Activated naive CD8-positive, alpha-beta T cell treated with anti-CD3 and anti-CD28 coated beads, Interleukin-2, amount 10 ng/mL, durations not matched to agents 7 days and 5 days (primary cell): ENCODE measurements around the gene CD40LG. TPM values are rescaled to one million over a fixed set of nuclear protein-coding genes. Genes with fewer than 3 reads are reported as not detected.

Experiments
- ATAC-seq: fragments of 150-1000 bp; cut with Tn5 transposase; one replicate; pipeline ENCODE4 v1.10.0; 2021; ENCODE audit warnings: low read depth, moderate library complexity
- POLR2A ChIA-PET: fragments of 350-600 bp; sonication (Branson Sonifier 250); formaldehyde crosslinking; loops from one replicate; lab custom pipeline; 2021; ENCODE audit warnings: antibody characterized with exemption; lab: Charles Lee
- DNase-seq: peaks from one replicate; pipeline ENCODE4 v3.0.0; 2021
- H3K27ac Mint-ChIP-seq: one replicate; pipeline ENCODE4 v1.8.0; 2022; ENCODE audit warnings: mild to moderate bottlenecking, mixed read lengths
- H3K27me3 Mint-ChIP-seq: one replicate; pipeline ENCODE4 v1.8.0; 2022; ENCODE audit warnings: mild to moderate bottlenecking, moderate library complexity, mixed read lengths
- H3K36me3 Mint-ChIP-seq: one replicate; pipeline ENCODE4 v1.8.0; 2021; ENCODE audit warnings: mild to moderate bottlenecking, mixed read lengths
- H3K4me1 Mint-ChIP-seq: one replicate; pipeline ENCODE4 v1.8.0; 2021; ENCODE audit warnings: mixed read lengths
- H3K4me3 Mint-ChIP-seq: one replicate; pipeline ENCODE4 v1.8.0; 2022; ENCODE audit warnings: mild to moderate bottlenecking, moderate library complexity, mixed read lengths
- H3K9me3 Mint-ChIP-seq: one replicate; pipeline ENCODE4 v1.8.0; 2021; ENCODE audit warnings: mixed read lengths
- total RNA-seq, 2 experiments: library from RNA; stranded (reverse); gene quantifications; one replicate each; pipeline ENCODE4 v1.2.3, GENCODE V29; 2021

The CD40LG gene
- total RNA-seq, 2 experiments from 2014 or later, result 2.5 to 3.7 TPM

- Mint-ChIP-seq H3K27ac (peak overlapping the region; percentile 88), H3K9me3 (peaks cover 2% of the 10 kb centered on the region), H3K4me3 (peak overlapping the region; percentile 42), H3K36me3 (peaks cover 4% of the 10 kb centered on the region), H3K4me1 (peaks cover 76% of the 10 kb centered on the region), H3K27me3 (no peaks in the 10 kb centered on the region)
- POLR2A ChIA-PET, result interaction anchor here (1.1 to 2.4 kb wide), 2 partner anchors 8 to 10 kb away, joined by 5 to 13 read pairs; no protein-coding TSS in a partner anchor
- ATAC-seq (peak; percentile 55), DNase-seq (no peak)
Observed at GRCh38 chrX:136627409-136627808, 20.5 kb upstream of the CD40LG start.

DNA sequence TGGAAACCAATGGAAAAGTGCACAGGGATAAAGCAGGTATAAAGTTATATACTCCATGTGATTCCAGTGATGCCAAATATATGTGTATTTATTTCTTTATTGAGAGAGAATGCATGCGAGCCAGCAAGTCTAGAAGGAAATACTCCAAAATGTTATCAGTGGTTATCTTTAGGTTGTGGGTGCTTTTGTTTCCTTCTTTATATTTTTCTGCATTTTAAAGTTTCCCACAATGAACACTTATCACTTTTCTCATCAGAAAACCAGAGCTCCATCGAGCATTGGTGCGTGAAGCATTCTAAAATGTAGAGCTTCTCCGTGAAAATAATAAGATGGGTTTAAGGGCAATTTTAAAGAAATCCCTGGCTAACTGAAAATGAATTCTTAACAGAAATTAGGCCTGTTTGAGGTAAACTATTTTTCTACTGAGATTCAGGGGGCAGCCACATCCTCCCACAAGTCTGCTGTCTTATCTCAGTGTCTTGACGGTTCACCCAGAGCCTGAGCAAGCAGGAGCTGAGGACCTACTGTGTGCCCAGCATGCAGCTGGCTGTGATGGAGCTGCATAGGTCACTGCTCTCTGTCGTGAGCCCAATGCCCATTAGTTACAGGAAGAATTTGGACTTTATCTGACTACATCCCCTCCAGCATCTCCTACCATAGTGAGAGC, 18.7 kb upstream of the CD40LG start:
- peak overlapping the region; percentile 95 for H3K27ac Mint-ChIP-seq
- H3K9me3 Mint-ChIP-seq, result peaks cover 2% of the 10 kb centered on the region
- peaks cover 8% of the 10 kb centered on the region for H3K36me3 Mint-ChIP-seq
- H3K4me1 Mint-ChIP-seq, result peaks cover 73% of the 10 kb centered on the region
- ATAC-seq (peak; percentile 31), DNase-seq (no peak)
- no peaks in the 10 kb centered on the region for H3K27me3 Mint-ChIP-seq
- peak overlapping the region; percentile 41 for H3K4me3 Mint-ChIP-seq
- POLR2A ChIA-PET, result interaction anchor here (0.6 to 2.0 kb wide), 3 partner anchors 9 to 493 kb away, joined by 4 to 7 read pairs (median 4); no protein-coding TSS in a partner anchor

DNA sequence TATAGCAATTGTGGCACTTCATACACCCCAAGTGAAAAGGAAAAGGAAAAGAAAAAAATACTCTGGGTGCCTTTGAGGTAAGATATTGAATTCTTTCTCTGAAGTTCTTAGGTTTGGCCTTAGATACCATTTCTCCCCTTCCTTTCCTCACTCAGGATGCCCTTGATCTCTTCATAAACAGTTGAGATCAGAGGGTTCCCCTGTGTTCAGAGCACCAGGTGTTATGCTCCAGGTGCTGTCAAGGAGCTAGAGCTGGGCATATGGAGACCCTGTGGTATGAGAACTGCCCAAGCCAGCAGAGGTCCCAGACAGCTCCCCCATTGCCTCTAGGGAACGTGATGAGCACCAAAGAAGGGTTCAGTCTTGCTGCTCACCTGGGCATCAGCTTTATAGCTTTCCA, 17.1 kb upstream of the CD40LG start:
- Mint-ChIP-seq H3K9me3 (no peaks in the 10 kb centered on the region), H3K4me1 (peaks cover 73% of the 10 kb centered on the region), H3K4me3 (peak overlapping the region; percentile 28), H3K36me3 (peaks cover 4% of the 10 kb centered on the region), H3K27me3 (no peaks in the 10 kb centered on the region), H3K27ac (peak overlapping the region; percentile 95)
- ATAC-seq, result no peak
- POLR2A ChIA-PET, result interaction anchor here (0.6 to 1.4 kb wide), 2 partner anchors 15 to 53 kb away, joined by 3 read pairs; no protein-coding TSS in a partner anchor
- DNase-seq, result no peak

DNA sequence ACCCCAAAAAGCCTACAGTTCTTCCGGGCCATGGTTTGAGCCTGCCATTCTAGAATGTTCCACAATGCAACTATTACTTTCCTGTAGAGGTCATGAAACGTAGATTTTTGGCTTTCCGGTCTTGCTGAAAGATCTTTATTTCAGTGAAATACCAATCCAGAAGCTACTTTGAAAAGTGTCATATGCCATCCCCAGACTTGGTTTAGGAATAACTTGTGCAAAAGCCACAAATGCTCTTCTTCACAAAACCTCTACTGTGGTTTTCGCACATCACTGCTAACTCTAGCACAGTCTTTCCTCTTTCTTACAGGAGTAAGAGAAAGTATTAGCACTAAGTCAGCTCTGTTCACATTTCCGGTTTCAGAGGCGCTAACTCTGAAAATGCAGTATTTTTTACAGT, 12.7 kb upstream of the CD40LG start:
- H3K36me3 Mint-ChIP-seq, result peaks cover 13% of the 10 kb centered on the region
- peaks cover 68% of the 10 kb centered on the region for H3K4me1 Mint-ChIP-seq
- peak overlapping the region; percentile 87 for H3K27ac Mint-ChIP-seq
- no peaks in the 10 kb centered on the region for H3K9me3 Mint-ChIP-seq
- H3K4me3 Mint-ChIP-seq, result peak overlapping the region; percentile 72
- no peak for DNase-seq
- POLR2A ChIA-PET, result interaction anchor here (0.6 to 2.9 kb wide), 5 partner anchors 8 to 57 kb away, joined by 3 to 13 read pairs (median 4); no protein-coding TSS in a partner anchor
- no peaks in the 10 kb centered on the region for H3K27me3 Mint-ChIP-seq
- ATAC-seq, result peak; percentile 83

- POLR2A ChIA-PET, result interaction anchor here (1.8 to 2.9 kb wide), 2 partner anchors 9 to 19 kb away, joined by 5 to 13 read pairs; no protein-coding TSS in a partner anchor
- no peak for DNase-seq
- Mint-ChIP-seq H3K27me3 (no peaks in the 10 kb centered on the region), H3K36me3 (peaks cover 13% of the 10 kb centered on the region), H3K4me1 (peaks cover 63% of the 10 kb centered on the region), H3K4me3 (peak overlapping the region; percentile 72), H3K9me3 (no peaks in the 10 kb centered on the region), H3K27ac (peak overlapping the region; percentile 87)
- ATAC-seq, result no peak
Observed at GRCh38 chrX:136636121-136636520, 11.8 kb upstream of the CD40LG start.

DNA sequence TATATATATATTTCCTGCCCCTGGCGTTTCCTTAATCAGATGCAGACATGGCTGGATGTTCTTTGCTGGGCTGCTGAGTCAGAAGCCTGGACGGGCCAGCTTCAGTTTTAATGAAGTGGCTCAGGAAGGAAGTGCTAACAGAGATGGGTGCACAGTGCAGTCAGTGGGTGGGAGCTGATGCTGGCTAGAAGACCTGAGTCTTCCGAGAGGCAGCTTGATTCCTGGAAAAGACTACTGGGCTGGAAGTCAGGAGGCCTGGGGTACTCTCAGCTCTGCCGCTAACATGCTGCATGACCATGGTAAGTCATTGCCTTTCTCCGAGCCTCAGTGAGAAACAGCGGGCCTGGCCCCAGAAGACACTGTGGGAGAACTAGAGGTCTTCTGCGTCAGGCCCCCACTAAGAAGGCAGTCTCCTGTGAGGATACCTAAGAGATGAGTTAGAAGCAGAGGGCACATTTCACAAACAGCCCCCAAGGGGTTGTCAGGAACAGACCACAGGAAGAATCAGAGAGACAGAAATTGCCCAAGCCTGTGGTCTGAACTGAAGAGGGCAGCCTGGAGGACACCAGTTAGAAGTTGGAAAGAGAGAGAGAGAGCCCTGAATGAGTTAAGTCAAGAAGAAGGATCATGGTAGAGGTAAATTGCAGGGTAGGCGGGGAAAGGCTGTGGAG, 8.3 kb upstream of the CD40LG start:
- no peak for ATAC-seq
- no peaks in the 10 kb centered on the region for H3K9me3 Mint-ChIP-seq
- H3K27me3 Mint-ChIP-seq, result no peaks in the 10 kb centered on the region
- POLR2A ChIA-PET, result interaction anchor here (0.9 kb wide), 1 partner anchor 22 kb away, joined by 4 read pairs; no protein-coding TSS in a partner anchor
- peaks cover 67% of the 10 kb centered on the region for H3K4me1 Mint-ChIP-seq
- H3K4me3 Mint-ChIP-seq, result peak overlapping the region; percentile 41
- peak overlapping the region; percentile 64 for H3K27ac Mint-ChIP-seq
- H3K36me3 Mint-ChIP-seq, result peaks cover 10% of the 10 kb centered on the region
- DNase-seq, result no peak

DNA sequence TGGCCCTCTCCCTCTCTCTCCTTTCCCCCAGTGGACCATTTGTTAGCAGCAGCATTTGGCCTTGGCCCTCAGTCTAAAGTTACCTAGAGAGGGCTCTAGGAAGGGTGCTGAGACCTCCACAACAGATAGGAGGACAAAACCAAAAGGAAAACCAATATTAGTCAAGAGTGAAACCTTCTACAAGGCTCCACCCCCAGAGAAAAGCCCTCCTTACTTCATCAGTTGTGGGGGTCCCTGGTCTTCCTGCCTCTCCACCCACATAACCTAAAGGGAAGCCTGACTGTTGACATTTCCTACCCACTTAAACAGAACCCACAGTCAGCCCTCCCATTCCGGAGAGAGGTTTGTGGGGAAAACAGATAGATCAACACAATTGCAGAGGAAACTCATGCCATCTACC, 4.7 kb upstream of the CD40LG start:
- Mint-ChIP-seq H3K36me3 (peaks cover 19% of the 10 kb centered on the region), H3K4me3 (peak overlapping the region; percentile 72), H3K27ac (peak overlapping the region; percentile 81), H3K27me3 (no peaks in the 10 kb centered on the region), H3K4me1 (peaks cover 58% of the 10 kb centered on the region), H3K9me3 (peaks cover 4% of the 10 kb centered on the region)
- POLR2A ChIA-PET, result no interaction called here
- ATAC-seq (peak; percentile 80), DNase-seq (no peak)

GRCh38 chrX:136646602-136647239, 1.2 kb upstream of the CD40LG start:
- H3K9me3 Mint-ChIP-seq, result peaks cover 4% of the 10 kb centered on the region
- H3K4me1 Mint-ChIP-seq, result peaks cover 36% of the 10 kb centered on the region
- no peak overlapping the region for H3K4me3 Mint-ChIP-seq
- no peaks in the 10 kb centered on the region for H3K27me3 Mint-ChIP-seq
- peaks cover 18% of the 10 kb centered on the region for H3K36me3 Mint-ChIP-seq
- DNase-seq (no peak), ATAC-seq (peak; percentile 41)
- H3K27ac Mint-ChIP-seq, result peak overlapping the region; percentile 21
- POLR2A ChIA-PET, result interaction anchor here (0.5 kb wide), 1 partner anchor 12 kb away, joined by 3 read pairs; no protein-coding TSS in a partner anchor

DNA sequence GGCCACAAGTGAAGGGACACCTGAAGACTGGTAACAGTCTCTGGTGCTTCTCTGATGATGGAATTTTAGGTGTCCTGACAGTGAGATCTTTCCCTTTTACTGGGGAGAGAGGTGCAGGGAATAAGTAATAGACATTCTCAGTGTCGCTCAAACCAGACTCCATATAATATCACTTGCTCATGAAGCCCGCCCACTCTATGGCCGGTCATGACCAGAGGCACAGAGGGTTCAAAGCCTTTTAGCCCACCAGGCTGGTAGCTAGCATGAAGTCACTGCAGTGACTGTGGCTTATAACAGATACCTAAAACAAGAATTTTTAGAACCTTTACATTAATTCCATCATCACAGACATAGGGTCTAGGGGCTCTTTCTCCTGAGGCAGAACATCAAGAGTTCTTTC, 2.9 kb downstream of the CD40LG start:
- H3K4me3 Mint-ChIP-seq, result no peak overlapping the region
- peaks cover 25% of the 10 kb centered on the region for H3K36me3 Mint-ChIP-seq
- POLR2A ChIA-PET, result no interaction called here

DNA sequence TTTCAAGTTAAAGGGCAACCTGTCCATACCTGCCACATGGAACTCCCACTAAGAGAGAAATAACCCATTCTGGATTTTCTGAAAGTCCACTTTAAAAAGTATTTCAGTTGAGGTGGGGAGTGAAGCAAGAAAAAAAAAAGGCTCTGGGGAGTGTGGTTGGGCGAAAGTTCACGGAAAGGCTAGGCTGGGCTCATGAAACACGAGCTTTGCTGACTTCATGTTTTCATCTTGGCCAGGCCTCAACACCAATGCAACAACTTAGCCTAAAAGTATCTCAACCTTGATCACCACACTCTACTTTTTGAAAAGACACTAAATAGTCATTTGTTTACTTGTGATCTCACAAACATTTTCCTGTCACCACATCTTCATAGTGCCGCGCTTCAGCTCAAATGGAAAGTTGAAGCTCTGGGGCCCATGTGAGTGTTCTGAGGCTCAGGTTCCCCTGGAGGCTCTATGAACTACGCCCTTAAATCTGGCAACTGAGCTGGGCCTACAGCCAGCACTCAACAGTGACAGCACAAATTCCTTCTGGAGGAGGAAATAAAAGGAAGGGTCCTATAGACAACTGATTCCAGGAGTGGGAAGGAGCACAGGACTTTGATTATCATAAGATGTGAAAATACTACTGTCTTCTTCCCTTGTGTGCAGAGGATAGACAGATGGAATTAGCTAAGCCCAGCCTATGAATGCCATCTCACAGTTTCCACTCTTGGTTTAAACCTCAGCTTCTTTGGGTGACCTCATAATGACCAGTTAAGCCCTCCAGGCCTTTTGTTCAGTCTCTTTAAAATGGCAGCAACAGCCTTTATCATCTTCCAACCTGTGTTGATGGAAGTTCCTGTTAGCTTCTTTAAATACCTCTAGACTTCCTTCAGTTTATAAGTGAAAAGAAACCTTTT, 5.1 kb downstream of the CD40LG start:
- H3K4me1 Mint-ChIP-seq, result peaks cover 12% of the 10 kb centered on the region
- DNase-seq, result no peak
- POLR2A ChIA-PET, result interaction anchor here (0.5 kb wide), 1 partner anchor 166 kb away, joined by 4 read pairs; no protein-coding TSS in a partner anchor
- peaks cover 21% of the 10 kb centered on the region for H3K36me3 Mint-ChIP-seq
- H3K27ac Mint-ChIP-seq, result no peak overlapping the region
- ATAC-seq, result no peak
- no peaks in the 10 kb centered on the region for H3K27me3 Mint-ChIP-seq
- no peak overlapping the region for H3K4me3 Mint-ChIP-seq
- peaks cover 1% of the 10 kb centered on the region for H3K9me3 Mint-ChIP-seq

More for the DNA sequence above, 2.9 kb downstream of the CD40LG start:
- Mint-ChIP-seq H3K9me3 (peaks cover 5% of the 10 kb centered on the region), H3K27ac (no peak overlapping the region), H3K4me1 (peaks cover 13% of the 10 kb centered on the region), H3K27me3 (no peaks in the 10 kb centered on the region)
- DNase-seq, result no peak
- no peak for ATAC-seq

DNA sequence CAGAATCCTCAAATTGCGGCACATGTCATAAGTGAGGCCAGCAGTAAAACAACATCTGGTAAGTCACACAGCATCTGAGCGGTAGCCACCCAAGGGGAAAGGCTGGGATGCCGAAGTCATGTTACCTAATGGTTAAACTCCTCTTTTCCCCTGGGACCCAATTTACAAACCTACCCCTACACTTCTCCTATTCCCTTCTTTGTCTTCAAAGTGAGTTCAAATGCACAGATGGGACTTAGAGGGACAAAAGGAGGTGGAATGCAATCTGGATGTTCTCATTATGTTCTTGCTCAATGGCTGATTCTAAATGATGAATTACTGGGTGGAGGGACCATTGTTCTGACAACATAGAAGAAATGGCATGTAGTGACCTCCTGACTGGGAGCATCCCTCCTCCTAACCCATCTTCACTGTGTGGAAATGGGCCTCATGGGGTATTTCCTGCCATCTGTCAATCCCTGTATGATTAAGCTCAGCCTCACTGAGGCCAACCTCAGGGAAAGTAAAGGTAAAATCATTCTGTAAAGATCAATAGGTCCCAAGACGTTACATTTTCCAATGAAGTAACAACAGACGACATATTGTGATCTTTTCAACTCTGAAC, 8.5 kb downstream of the CD40LG start:
- no peak overlapping the region for H3K27ac Mint-ChIP-seq
- H3K36me3 Mint-ChIP-seq, result peaks cover 27% of the 10 kb centered on the region
- peaks cover 21% of the 10 kb centered on the region for H3K4me1 Mint-ChIP-seq
- H3K27me3 Mint-ChIP-seq, result no peaks in the 10 kb centered on the region
- ATAC-seq, result no peak
- POLR2A ChIA-PET, result no interaction called here
- no peak for DNase-seq
- H3K9me3 Mint-ChIP-seq, result peaks cover 1% of the 10 kb centered on the region
- H3K4me3 Mint-ChIP-seq, result no peak overlapping the region

- peaks cover 1% of the 10 kb centered on the region for H3K9me3 Mint-ChIP-seq
- ATAC-seq (peak; percentile 21), DNase-seq (no peak)
- peak overlapping the region; percentile 65 for H3K4me3 Mint-ChIP-seq
- POLR2A ChIA-PET, result no interaction called here
- peak overlapping the region; percentile 34 for H3K27ac Mint-ChIP-seq
- H3K27me3 Mint-ChIP-seq, result no peaks in the 10 kb centered on the region
- H3K36me3 Mint-ChIP-seq, result peaks cover 27% of the 10 kb centered on the region
- H3K4me1 Mint-ChIP-seq, result peaks cover 27% of the 10 kb centered on the region
Observed at GRCh38 chrX:136658151-136658550, 10.2 kb downstream of the CD40LG start.
